Nephron (organoid): ENCODE data around the gene CDKL4.
"Not testable (repeated sequence)": the region's sequence is repeated elsewhere in the genome, so short reads cannot be mapped to it uniquely, and the experiment has no call there.

Experiments
- H3K27ac Mint-ChIP-seq, 3 experiments: 2 replicates each; pipeline ENCODE4 v1.8.0; 2020; ENCODE audit warnings: mixed read lengths in 3 of 3, mild to moderate bottlenecking in 2 of 3, moderate library complexity in 1 of 3
- H3K27me3 Mint-ChIP-seq: 2 replicates; pipeline ENCODE4 v1.8.0; 2021; ENCODE audit warnings: low read depth, mild to moderate bottlenecking, moderate library complexity, mixed read lengths
- H3K36me3 Mint-ChIP-seq: 2 replicates; pipeline ENCODE4 v1.8.0; 2020; ENCODE audit warnings: low read depth, mixed read lengths
- H3K4me1 Mint-ChIP-seq: 2 replicates; pipeline ENCODE4 v1.8.0; 2020; ENCODE audit warnings: mixed read lengths
- H3K4me3 Mint-ChIP-seq, 3 experiments: 2 replicates each; pipeline ENCODE4 v1.8.0; 2020; ENCODE audit warnings: mild to moderate bottlenecking in 3 of 3, mixed read lengths in 3 of 3, moderate library complexity in 2 of 3
- H3K9me3 Mint-ChIP-seq: 2 replicates; pipeline ENCODE4 v1.8.0; 2020; ENCODE audit warnings: mixed read lengths
- TF ChIP-seq, protein P1 (sequence below), 3 experiments: fragments of 200-600 bp; sonication (generic); IDR thresholded peaks; one replicate each; pipeline ENCODE4 v1.5.0; 2021; ENCODE audit warnings: antibody characterized with exemption in 3 of 3; ENCODE audit not compliant: unreplicated experiment in 3 of 3

Gene CDKL4

DNA sequence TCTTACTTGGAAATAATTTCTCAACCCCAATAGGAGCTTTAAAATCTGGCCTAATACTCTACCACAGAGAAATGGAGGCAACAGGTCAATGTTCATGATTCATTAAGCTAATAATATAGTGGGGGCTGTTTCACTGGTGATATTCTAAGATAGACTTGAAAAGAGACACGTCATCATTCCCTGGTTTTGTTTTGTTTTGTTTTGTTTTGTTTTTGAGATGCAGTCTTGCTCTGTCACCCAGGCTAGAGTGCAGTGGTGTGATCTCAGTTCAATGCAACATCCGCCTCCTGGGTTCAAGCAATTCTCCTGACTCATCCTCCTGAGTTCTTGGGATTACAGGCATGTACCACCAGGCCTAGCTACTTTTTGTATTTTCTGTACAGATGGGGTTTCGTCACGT, 85.4 kb downstream of the CDKL4 start:
- H3K4me3 Mint-ChIP-seq: no peak overlapping the region
- no peaks in the 10 kb centered on the region for H3K27me3 Mint-ChIP-seq
- H3K9me3 Mint-ChIP-seq: no peaks in the 10 kb centered on the region
- TF ChIP-seq, protein P1, sequence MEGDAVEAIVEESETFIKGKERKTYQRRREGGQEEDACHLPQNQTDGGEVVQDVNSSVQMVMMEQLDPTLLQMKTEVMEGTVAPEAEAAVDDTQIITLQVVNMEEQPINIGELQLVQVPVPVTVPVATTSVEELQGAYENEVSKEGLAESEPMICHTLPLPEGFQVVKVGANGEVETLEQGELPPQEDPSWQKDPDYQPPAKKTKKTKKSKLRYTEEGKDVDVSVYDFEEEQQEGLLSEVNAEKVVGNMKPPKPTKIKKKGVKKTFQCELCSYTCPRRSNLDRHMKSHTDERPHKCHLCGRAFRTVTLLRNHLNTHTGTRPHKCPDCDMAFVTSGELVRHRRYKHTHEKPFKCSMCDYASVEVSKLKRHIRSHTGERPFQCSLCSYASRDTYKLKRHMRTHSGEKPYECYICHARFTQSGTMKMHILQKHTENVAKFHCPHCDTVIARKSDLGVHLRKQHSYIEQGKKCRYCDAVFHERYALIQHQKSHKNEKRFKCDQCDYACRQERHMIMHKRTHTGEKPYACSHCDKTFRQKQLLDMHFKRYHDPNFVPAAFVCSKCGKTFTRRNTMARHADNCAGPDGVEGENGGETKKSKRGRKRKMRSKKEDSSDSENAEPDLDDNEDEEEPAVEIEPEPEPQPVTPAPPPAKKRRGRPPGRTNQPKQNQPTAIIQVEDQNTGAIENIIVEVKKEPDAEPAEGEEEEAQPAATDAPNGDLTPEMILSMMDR (IDR thresholded peaks at IDR 0.05; ENCODE audit: unreplicated experiment in 3 of 3): no peak
- peaks cover 22% of the 10 kb centered on the region for H3K4me1 Mint-ChIP-seq
- no peaks in the 10 kb centered on the region for H3K36me3 Mint-ChIP-seq
- no peak overlapping the region for H3K27ac Mint-ChIP-seq

DNA sequence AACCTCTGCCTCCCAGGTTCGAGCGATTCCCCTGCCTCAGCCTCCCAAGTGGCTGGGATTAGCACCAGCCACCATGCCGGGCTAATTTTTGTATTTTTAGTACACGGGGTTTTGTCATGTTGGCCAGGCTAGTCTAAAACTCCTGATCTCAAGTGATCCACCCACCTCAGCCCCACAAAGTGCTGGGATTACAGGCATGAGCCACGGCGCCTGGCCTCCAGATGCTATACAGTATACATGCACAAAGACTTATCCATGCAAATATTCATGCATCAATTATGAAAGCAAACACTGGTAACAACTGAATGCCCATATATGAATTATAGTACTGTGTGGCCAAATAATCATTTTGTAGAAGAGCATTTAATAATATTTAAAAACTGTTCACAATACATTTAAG, 86.9 kb downstream of the CDKL4 start:
- no peaks in the 10 kb centered on the region for H3K36me3 Mint-ChIP-seq

DNA sequence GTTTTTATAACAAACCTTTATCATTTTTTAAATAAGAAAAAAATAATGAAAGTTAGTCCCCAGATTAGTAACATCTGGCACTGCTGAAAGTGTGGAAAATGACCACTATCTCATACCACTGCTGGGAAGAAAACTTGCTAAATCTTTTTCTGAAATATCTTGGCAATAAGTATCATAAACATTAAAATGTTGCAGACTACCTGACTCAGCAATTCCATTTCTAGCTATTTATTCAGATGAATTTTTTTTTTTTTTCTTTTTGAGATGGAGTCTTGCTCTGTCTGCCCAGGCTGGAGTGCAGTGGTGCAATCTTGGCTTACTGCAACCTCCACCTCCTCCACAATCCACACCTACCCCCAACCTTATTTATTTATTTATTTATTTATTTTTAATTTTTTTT, 87.7 kb downstream of the CDKL4 start:
- Mint-ChIP-seq H3K4me3 (no peak overlapping the region), H3K27me3 (no peaks in the 10 kb centered on the region), H3K4me1 (peaks cover 10% of the 10 kb centered on the region), H3K36me3 (no peaks in the 10 kb centered on the region), H3K27ac (peak overlapping the region in 2 of 3 experiments; percentile 73 to 76), H3K9me3 (no peaks in the 10 kb centered on the region)
- TF ChIP-seq, protein P1 (IDR thresholded peaks at IDR 0.05; ENCODE audit: unreplicated experiment in 3 of 3): no peak

More for the DNA sequence above, 86.9 kb downstream of the CDKL4 start:
- Mint-ChIP-seq H3K27ac (no peak overlapping the region), H3K4me3 (no peak overlapping the region), H3K27me3 (no peaks in the 10 kb centered on the region), H3K4me1 (peaks cover 15% of the 10 kb centered on the region), H3K9me3 (no peaks in the 10 kb centered on the region)
- TF ChIP-seq, protein P1 (IDR thresholded peaks at IDR 0.05; ENCODE audit: unreplicated experiment in 3 of 3): no peak

DNA sequence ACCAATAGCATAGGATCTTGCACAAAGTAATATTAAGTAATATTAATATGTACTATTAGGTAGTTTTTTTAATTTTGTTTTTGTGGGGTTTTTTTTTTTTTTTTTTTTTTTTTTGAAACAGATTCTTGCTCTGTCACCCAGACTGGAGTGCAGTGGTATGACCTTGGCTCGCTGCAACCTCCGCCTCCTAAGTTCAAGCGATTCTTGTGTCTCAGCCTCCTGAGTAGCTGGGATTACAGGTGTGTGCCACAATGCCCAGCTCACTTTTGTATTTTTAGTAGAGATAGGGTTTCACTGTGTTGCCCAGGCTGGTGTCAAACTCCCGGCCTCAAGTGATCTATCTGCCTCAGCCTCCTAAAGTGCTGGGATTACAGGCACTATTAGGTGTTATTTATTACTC, 88.2 kb downstream of the CDKL4 start:
- H3K36me3 Mint-ChIP-seq, H3K4me1 Mint-ChIP-seq, H3K4me3 Mint-ChIP-seq, H3K9me3 Mint-ChIP-seq, H3K27me3 Mint-ChIP-seq: not testable (repeated sequence)
- H3K27ac Mint-ChIP-seq: peak overlapping the region in 1 of 3 experiments; percentile 76

DNA sequence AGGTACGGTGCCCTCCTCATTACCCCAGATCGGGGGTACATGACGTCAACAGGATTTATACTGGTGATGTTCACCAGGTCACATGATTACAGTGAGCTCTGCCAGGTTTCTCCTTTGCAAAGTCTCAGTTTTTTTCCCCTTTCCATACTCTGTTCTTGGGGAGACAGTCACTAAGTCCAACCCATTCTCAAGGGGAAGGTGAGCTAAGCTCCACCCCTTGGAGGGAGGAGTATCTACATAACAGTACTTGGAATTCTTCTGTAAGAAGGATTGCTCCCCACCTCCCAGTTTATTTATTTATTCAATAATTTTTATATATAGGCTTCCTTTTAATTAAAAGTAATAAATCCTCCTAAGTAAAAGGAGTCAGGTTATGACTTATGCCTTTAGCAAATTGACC, 88.8 kb downstream of the CDKL4 start:
- Mint-ChIP-seq H3K36me3 (no peaks in the 10 kb centered on the region), H3K4me3 (no peak overlapping the region), H3K27me3 (no peaks in the 10 kb centered on the region), H3K4me1 (peaks cover 1% of the 10 kb centered on the region), H3K27ac (no peak overlapping the region), H3K9me3 (no peaks in the 10 kb centered on the region)
- TF ChIP-seq, protein P1 (IDR thresholded peaks at IDR 0.05; ENCODE audit: unreplicated experiment in 3 of 3): no peak

DNA sequence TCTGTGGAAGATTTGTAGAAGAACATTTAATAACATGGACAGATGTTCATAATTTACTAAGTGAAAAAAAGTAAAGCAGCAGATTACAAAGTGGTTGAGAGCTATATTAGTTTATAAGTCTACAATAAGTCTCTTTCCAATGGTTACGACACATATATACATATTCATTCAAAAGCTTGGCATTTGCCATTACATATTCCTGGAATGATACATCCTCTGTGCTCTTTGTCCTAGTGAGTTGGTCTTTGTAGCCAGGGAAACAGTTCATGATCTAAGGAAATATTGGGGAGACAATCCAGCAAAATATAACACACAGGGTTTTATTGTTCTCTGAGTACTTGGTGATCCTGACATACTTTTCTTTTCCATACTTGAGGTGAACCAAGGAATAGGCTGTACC, 90.5 kb downstream of the CDKL4 start:
- no peak overlapping the region for H3K27ac Mint-ChIP-seq

More for the DNA sequence above, 90.5 kb downstream of the CDKL4 start:
- TF ChIP-seq, protein P1 (IDR thresholded peaks at IDR 0.05; ENCODE audit: unreplicated experiment in 3 of 3): no peak
- no peaks in the 10 kb centered on the region for H3K9me3 Mint-ChIP-seq
- H3K4me3 Mint-ChIP-seq: no peak overlapping the region
- H3K36me3 Mint-ChIP-seq: no peaks in the 10 kb centered on the region
- no peaks in the 10 kb centered on the region for H3K4me1 Mint-ChIP-seq
- no peaks in the 10 kb centered on the region for H3K27me3 Mint-ChIP-seq
